H1 (cell line): ENCODE results near the gene GATA5. TPM values are rescaled to one million over a fixed set of nuclear protein-coding genes. Genes with fewer than 3 reads are reported as not detected.

ENCODE experiments used
- ATF3 ChIP-seq: IDR thresholded peaks from 2 replicates; pipeline ENCODE4 v1.6.1; 2011; ENCODE audit warnings: low read depth, mild to moderate bottlenecking, low read length; ENCODE audit not compliant: insufficient read depth
- CEBPB ChIP-seq: IDR thresholded peaks from 2 replicates; pipeline ENCODE4 v1.6.1; 2012; ENCODE audit warnings: low read depth, low read length
- CHD7 ChIP-seq: fragments of 300-600 bp; sonication (generic); IDR thresholded peaks from 2 replicates; pipeline ENCODE4 v1.7.1; 2012; ENCODE audit warnings: low read length, moderate library complexity, mild to moderate bottlenecking, inconsistent platforms; ENCODE audit not compliant: insufficient replicate concordance
- E2F6 ChIP-seq: IDR thresholded peaks from 2 replicates; pipeline ENCODE4 v1.6.1; 2012; ENCODE audit warnings: inconsistent platforms
- POLR2AphosphoS5 ChIP-seq: IDR thresholded peaks from 2 replicates; pipeline ENCODE4 v1.6.1; 2011; ENCODE audit warnings: low read depth, low read length
- POU5F1 ChIP-seq: IDR thresholded peaks from 2 replicates; pipeline ENCODE4 v1.6.1; 2011; ENCODE audit warnings: low read depth, mild to moderate bottlenecking, low read length, moderate library complexity
- SP4 ChIP-seq: IDR thresholded peaks from 2 replicates; pipeline ENCODE4 v1.6.1; 2012; ENCODE audit warnings: low read length, inconsistent platforms
- SRF ChIP-seq: IDR thresholded peaks from 2 replicates; pipeline ENCODE4 v1.6.1; 2011; ENCODE audit warnings: mild to moderate bottlenecking, low read depth, low read length, moderate library complexity
- SUZ12 ChIP-seq: fragments of 200-600 bp; sonication (generic); IDR thresholded peaks from 2 replicates; pipeline ENCODE4 v1.6.1; 2012; ENCODE audit warnings: mild to moderate bottlenecking, inconsistent platforms, low read length, moderate library complexity, mixed read lengths
- TEAD4 ChIP-seq: IDR thresholded peaks from 2 replicates; pipeline ENCODE4 v1.6.1; 2012; ENCODE audit warnings: low read depth, low read length, inconsistent platforms, mixed read lengths
- ZNF274 ChIP-seq: IDR thresholded peaks from 2 replicates; pipeline ENCODE4 v1.7.0; 2012; ENCODE audit warnings: low read length, borderline replicate concordance; ENCODE audit errors: extremely low read depth
- polyA plus RNA-seq, 7 experiments: library from polyadenylated mRNA; depleted of rRNA in 3 of 7; stranded (reverse) in 5 of 7; unstranded in 2 of 7; fragments of >200 nt in 5 of 7; fragments of 200-250 nt in 2 of 7; gene quantifications; 1 replicate in 5 of 7; 2 replicates in 1 of 7; 4 replicates in 1 of 7; pipeline versions ENCODE4 v1.2.1 to v1.2.3, GENCODE V29; 2011 to 2013; ENCODE audit warnings: missing spikeins in 2 of 7, mixed read lengths in 2 of 7
- total RNA-seq: library from RNA; stranded (reverse); fragmentation: NEBNext Ultra II Directional; extraction: Animal tissue kit (Norgen Biotek cat#: 25700); gene quantifications from 2 replicates; pipeline ENCODE4 v1.2.1, GENCODE V29; 2021

Gene GATA5
- total and polyA plus RNA-seq, 2 of the 8 experiments (the other 6 are each of a cell fraction or from before 2014, with no cell fraction given), result 0.08 to 0.11 TPM

- TF ChIP-seq CHD7, result no peak
- TF ChIP-seq POLR2AphosphoS5, result no peak
- TF ChIP-seq TEAD4, result no peak
- TF ChIP-seq CEBPB, result no peak
- TF ChIP-seq SP4, result no peak
- no peak for TF ChIP-seq ZNF274
- TF ChIP-seq SUZ12, result no peak
- TF ChIP-seq E2F6, result no peak
- TF ChIP-seq POU5F1, result no peak
- TF ChIP-seq ATF3, result no peak
- TF ChIP-seq SRF, result no peak
Observed at GRCh38 chr20:62455929-62456328, 19.9 kb downstream of the GATA5 start (continued).
